ENCODE data around the gene STOML1. TPM values are rescaled to one million over a fixed set of nuclear protein-coding genes. Genes with fewer than 3 reads are reported as not detected.

STOML1 gene
- total RNA-seq, 4 donors from 2014 or later, result 0.75 to 14.6 (median 4.5) TPM

- DNase-seq, result no peak
- Histone ChIP-seq H3K4me3 (no peak overlapping the region), H3K27ac (peak overlapping the region in 1 of 4 donors; percentile 19), H3K27me3 (no peaks in the 10 kb centered on the region), H3K9me3 (no peaks in the 10 kb centered on the region), H3K36me3 (no peaks in the 10 kb centered on the region), H3K4me1 (peaks cover 37 to 77% (median 47%) of the 10 kb centered on the region in 4 donors)
- no peak for TF ChIP-seq POLR2AphosphoS5 (IDR thresholded peaks at IDR 0.05)
- no peak for TF ChIP-seq EP300 (IDR thresholded peaks at IDR 0.05; ENCODE audit: low read depth)
- no peak for TF ChIP-seq CTCF (IDR thresholded peaks at IDR 0.05)
- TF ChIP-seq POLR2A (IDR thresholded peaks at IDR 0.05), result no peak
- 59 to 79% methylated on average over 2 to 7 of the region's 7 CpGs for WGBS, 2 donors (ENCODE audit: low coverage in 1 of 2)
- in situ Hi-C loops (cut with MboI; ENCODE audit: low pct_ligation_motif_present in 1 of 4, low pct_unique_long_range_greater_than_20kb in 1 of 4, low sequenced_read_pairs in 3 of 4), result loop anchor here in 1 of 4 donors (10.0 kb wide), 1 partner anchor 49 kb away; no protein-coding TSS in a partner anchor
- intact Hi-C loops (cut with DNase I; ENCODE audit: low total_unique reads), result no loop called here
These were observed 5.9 kb downstream of the STOML1 start for GRCh38 chr15:73986055-73986775.

GRCh38 chr15:73985101-73985873 is 6.8 kb downstream of the STOML1 start:
- TF ChIP-seq CTCF (IDR thresholded peaks at IDR 0.05), result no peak
- no peak for TF ChIP-seq POLR2A (IDR thresholded peaks at IDR 0.05)
- TF ChIP-seq POLR2AphosphoS5 (IDR thresholded peaks at IDR 0.05), result peak in 1 of 3 donors; percentile 26
- in situ Hi-C loops (cut with MboI; ENCODE audit: low pct_ligation_motif_present in 1 of 4, low pct_unique_long_range_greater_than_20kb in 1 of 4, low sequenced_read_pairs in 3 of 4), result loop anchor here in 1 of 4 donors (10.0 kb wide), 1 partner anchor 50 kb away; no protein-coding TSS in a partner anchor
- Histone ChIP-seq H3K4me1 (peaks cover 34 to 67% (median 42%) of the 10 kb centered on the region in 4 donors), H3K4me3 (no peak overlapping the region), H3K9me3 (no peaks in the 10 kb centered on the region), H3K36me3 (no peaks in the 10 kb centered on the region), H3K27ac (peak overlapping the region; percentile 82 to 90 (median 86)), H3K27me3 (no peaks in the 10 kb centered on the region)
- peak; percentile 44 for DNase-seq
- intact Hi-C loops (cut with DNase I; ENCODE audit: low total_unique reads), result no loop called here
- 73 to 93% methylated on average over 2 to 13 of the region's 13 CpGs for WGBS, 2 donors (ENCODE audit: low coverage in 1 of 2)

- no peaks in the 10 kb centered on the region for H3K9me3 ChIP-seq
- H3K36me3 ChIP-seq, result no peaks in the 10 kb centered on the region
- peaks cover 30 to 58% (median 40%) of the 10 kb centered on the region in 4 donors for H3K4me1 ChIP-seq
- in situ Hi-C loops (cut with MboI; ENCODE audit: low pct_ligation_motif_present in 1 of 4, low pct_unique_long_range_greater_than_20kb in 1 of 4, low sequenced_read_pairs in 3 of 4), result loop anchor here in 1 of 4 donors (10.0 kb wide), 1 partner anchor 50 kb away; no protein-coding TSS in a partner anchor
- TF ChIP-seq EP300 (IDR thresholded peaks at IDR 0.05; ENCODE audit: low read depth) (no peak), POLR2AphosphoS5 (IDR thresholded peaks at IDR 0.05) (no peak), CTCF (IDR thresholded peaks at IDR 0.05) (no peak), POLR2A (IDR thresholded peaks at IDR 0.05) (no peak)
- H3K27me3 ChIP-seq, result no peaks in the 10 kb centered on the region
- WGBS, 2 donors (ENCODE audit: low coverage in 1 of 2), result 78 to 100% methylated on average over 1 to 13 of the region's 13 CpGs
- intact Hi-C loops (cut with DNase I; ENCODE audit: low total_unique reads), result no loop called here
- no peak overlapping the region for H3K4me3 ChIP-seq
- H3K27ac ChIP-seq, result peak overlapping the region; percentile 82 to 90 (median 86)
- no peak for DNase-seq
These were observed 7.7 kb downstream of the STOML1 start for GRCh38 chr15:73984208-73984979.
